Ureter (tissue), 1 donor: ENCODE results near the gene COL26A1. TPM values are rescaled to one million over a fixed set of nuclear protein-coding genes. Genes with fewer than 3 reads are reported as not detected.

Source experiments
- DNase-seq: peaks from one replicate; pipeline ENCODE4 v3.0.0-alpha.2; 2020; ENCODE audit warnings: low spot score
- total RNA-seq: library from RNA; stranded (reverse); gene quantifications from one replicate; pipeline ENCODE4 v1.2.4, GENCODE V29; 2023
- donor health status: DM: yes; HTN: yes; CAD: no.

Gene COL26A1
- total RNA-seq, 1 donor from 2014 or later, result not detected

DNA sequence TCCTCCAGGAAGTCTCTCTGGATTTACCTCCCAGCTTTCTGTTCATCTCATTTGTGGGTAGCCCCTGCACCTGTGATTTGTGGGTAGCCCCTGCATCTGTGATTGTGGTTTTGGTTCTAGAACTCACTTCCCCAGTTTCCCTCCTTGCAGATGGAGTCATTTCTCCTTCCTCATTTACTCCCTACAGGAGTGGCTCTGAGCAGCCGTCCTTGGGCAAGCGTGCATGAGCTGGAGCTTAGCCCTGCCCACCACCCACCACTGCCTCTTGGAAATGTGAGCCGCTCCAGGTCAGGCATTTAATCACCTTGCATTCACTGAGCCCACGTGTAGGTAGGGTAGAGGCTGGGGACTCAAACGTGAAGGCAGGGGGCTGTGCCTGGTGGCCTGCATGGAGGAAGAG lies 8.2 kb downstream of the COL26A1 start:
- DNase-seq, result no peak

- no peak for DNase-seq
These were observed 11.3 kb downstream of the COL26A1 start for GRCh38 chr7:101373812-101374614.

GRCh38 chr7:101374990-101375389 lies 12.3 kb downstream of the COL26A1 start:
- DNase-seq, result no peak

DNA sequence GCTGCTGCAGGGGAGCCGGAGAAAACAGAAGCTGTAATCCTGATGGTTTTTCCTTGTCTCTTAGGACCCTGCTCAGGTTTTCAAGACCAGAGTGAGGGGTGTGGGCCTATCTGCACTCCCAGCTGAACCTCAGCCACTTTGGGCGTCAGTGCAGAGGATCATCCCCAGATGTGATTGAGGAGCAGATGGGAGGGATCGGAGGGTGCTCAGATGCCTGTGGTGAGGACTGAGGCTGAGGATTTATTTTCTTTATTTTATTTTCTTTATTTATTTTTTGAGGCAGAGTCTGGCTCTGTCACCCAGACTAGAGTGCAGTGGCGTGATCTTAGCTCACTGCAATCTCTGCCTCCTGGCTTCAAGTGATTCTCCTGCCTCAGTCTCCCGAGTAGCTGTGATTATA lies 13.9 kb downstream of the COL26A1 start:
- no peak for DNase-seq

DNA sequence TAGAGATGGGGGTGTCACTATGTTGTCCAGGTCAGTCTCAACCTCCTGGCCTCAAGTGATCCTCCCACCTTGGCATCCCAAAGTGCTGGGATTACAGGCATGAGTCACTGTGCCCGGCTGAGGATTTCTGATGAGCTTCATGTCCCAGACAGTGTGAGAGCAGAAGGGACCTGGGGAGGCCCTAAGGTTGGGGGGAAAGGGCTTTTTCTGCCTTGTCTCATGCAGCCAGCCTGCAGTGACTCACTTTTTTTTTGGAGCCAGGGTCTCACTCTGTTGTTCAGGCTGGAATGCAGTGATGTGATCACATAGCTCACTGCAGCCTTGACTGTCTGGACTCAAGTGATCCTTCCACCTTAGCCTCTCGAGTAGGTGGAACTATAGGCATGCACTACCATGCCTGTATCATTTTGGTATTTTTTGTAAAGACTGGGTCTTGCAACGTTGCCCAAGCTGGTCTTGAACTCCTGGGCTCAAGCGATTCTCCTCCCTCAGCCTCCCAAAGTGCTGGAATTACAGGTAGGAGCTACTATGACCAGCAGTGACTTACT lies 14.6 kb downstream of the COL26A1 start:
- no peak for DNase-seq

DNA sequence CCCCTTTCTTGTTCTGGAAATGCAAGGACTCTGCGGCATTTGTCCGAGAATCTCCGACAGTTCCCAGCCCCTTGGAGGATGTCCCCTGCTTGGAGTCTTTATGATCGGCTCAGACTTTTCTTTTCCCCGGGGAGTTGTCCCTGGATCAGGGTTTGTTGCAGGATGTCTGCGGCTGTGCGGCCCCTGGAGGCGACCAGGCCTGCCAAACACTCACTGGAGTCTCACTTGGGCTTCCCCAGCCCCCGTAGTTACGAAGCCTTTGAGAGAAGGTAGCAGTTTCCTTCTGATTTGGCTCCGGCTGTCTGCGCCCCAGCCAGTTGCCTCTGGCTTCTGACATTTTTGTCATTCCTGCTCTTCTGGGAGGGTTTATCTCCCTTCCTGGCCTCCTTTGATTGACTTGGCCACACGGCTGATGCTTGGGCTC lies 16.1 kb downstream of the COL26A1 start:
- no peak for DNase-seq

DNA sequence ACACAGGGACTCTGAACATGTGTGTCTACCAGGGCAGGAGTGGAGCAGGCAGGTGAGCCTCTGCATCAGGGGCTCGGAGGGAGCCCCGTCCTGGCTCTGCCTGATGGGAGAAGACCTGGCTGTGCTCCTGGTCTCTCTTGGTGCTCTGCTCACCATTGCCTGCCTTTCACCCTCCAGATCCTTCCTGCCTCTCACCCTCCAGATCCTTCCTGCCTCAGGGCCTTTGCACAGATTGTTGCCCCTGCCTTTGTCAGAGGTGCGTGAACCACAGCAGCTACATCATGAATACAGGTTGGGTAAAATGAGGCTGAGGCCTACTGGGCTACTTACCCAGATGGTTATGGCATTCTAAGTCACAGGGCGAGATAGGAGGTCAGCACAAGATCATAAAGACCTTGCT lies 16.6 kb downstream of the COL26A1 start:
- no peak for DNase-seq

GRCh38 chr7:101381549-101382111 lies 19.0 kb downstream of the COL26A1 start:
- no peak for DNase-seq

DNA sequence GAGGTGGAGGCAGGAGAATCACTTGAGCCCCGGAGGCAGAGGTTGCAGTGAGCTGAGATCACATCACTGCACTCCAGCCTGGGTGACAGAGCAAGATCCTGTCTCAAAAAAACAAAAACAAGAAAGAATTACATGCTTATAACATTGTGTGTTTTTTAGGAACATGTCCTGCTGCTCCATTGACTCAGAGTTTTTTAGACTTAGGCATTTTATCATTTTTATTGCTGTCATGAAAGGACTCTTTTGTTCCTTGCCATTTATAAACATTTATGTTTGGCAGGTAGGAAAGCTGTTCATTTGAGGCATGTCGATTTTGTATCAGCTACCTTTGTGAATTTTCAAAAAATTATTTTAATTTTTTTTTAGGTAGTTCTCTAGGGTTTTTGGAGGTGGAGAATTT lies 20.3 kb downstream of the COL26A1 start:
- DNase-seq, result no peak

GRCh38 chr7:101386177-101386557 lies 23.5 kb downstream of the COL26A1 start:
- no peak for DNase-seq

GRCh38 chr7:101386558-101387231 lies 24.0 kb downstream of the COL26A1 start:
- no peak for DNase-seq

- no peak for DNase-seq
These were observed 28.2 kb downstream of the COL26A1 start for GRCh38 chr7:101390901-101391301.

- no peak for DNase-seq
These were observed 29.3 kb downstream of the COL26A1 start for GRCh38 chr7:101391991-101392390.

- no peak for DNase-seq
These were observed 31.2 kb downstream of the COL26A1 start for GRCh38 chr7:101393865-101394264.

DNA sequence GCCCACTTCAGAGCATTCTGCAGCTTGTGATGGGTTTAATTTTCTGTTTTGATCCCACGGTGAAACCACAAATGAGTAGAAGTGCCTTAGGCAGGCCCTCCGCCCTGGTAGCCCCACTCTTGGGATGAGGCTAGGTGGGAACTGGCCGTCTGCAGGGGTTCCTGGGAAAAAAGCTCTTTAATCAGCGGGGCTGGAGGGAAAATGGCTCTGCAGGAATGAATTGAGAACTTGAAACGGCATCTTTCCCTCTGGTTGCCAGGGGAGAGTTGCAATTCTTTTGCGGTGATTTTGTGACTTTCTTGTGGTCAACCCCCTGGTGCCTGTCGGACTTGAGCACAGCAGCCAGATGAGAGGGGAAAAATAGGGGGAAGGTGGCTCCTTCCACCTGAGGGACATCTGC lies 32.7 kb downstream of the COL26A1 start:
- DNase-seq, result no peak

DNA sequence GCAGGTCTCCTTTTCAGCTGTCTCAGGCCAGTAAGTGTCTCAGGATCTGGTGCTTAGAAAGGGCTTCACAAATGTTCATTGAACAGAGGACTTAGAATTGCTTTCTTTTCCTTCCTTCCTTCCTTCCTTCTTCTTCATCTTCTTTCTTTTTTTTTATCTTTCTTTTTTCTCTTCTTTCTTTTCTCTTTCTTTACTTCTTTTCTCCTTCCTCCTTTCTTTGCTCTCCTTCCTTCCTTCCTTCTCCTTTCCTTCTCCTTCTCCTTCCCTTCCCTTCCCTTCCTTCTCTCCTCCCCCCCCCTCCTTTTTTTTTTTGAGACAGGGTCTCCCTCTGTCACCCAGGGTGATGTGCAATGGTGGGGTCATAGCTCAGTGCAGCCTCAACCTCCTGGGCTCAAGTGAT lies 34.6 kb downstream of the COL26A1 start:
- DNase-seq, result no peak

DNA sequence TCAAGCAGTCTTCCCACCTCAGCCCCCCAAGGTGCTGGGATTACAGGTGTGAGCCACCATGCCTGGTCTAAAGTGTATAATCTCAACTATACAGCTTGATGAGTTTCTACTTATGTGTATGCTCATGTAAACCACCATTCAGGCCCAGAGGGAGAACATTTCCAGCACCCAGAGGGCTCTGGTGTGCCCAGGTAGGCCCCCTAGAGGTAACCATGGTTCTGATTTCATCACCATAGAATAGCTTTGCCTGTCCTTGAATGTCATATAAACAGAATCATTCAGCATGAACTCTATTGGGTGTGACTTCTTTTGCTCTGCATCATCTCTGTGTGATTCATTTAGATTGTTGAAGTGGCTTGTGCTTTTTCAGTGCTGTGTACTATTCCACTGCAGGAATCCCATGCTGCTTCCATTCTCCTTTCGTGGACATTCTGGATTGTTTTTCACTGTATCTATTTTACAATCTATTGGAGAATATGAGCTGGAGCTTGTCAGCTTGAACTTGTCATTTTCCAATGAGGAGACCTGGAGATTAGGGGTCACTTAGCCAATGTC lies 35.2 kb downstream of the COL26A1 start:
- no peak for DNase-seq

DNA sequence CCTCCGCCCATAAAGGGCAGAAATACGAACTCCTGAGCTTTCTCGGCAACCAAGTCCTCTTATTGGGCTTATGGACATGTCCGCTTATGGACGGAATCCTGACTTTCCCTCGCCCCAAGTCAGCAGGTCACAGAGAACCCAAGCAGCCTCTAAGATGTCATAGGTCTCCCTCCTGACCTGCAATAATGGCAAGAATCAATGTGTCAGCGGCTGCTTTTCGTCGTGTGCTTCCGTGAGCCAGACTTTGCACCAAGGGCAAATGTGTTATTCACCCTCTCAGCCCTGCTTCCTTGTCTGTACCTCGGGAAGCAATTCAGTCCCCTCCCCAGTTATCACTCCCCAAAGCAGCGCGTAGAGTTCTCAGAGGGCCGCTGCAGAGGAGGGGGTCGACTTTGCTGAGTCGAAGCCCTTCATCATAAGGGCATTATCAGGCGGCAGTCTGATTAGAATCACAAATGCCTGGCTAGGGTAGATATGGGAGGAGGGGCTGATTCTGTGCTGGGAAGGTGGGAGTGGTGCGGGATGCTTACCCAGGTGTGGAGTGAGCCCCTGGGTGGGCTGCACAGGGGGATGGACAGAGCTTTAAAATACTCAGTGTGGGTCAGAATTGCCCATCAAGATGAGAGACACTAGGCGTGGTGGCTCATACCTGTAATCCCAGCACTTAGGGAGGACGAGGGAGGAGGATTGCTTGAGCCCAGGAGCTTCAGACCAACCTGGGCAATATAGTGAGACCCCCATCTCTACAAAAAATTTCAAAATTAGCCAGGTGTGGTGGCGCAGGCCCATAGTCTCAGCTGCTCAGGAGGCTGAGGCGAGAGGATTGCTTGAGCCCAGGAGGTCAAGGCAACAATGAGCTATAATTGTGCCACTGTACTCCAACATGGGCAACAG lies 36.0 kb downstream of the COL26A1 start:
- no peak for DNase-seq

- DNase-seq, result no peak
These were observed 37.1 kb downstream of the COL26A1 start for GRCh38 chr7:101399759-101400158.

DNA sequence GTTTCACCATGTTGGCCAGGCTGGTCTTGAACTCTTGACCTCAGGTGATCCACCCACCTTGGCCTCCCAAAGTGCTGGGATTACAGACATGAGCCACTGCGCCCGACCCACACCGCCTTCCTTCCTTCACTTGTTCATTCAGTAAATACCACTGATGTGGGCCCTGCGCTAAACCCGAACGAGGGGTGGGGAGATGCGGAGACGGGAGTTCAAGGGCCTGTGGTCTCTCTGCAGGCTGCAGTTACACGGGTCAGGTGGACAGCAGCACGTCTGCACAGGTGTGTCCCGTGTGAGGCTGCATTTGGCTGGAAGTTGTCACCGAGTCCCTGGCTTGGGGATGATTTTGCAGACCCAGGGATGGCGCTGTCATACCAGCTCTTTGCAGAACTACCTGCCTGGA lies 38.1 kb downstream of the COL26A1 start:
- no peak for DNase-seq

GRCh38 chr7:101401390-101402080 lies 38.9 kb downstream of the COL26A1 start:
- DNase-seq, result no peak
